Measurements from ENCODE around the gene HSPB9.

DNA sequence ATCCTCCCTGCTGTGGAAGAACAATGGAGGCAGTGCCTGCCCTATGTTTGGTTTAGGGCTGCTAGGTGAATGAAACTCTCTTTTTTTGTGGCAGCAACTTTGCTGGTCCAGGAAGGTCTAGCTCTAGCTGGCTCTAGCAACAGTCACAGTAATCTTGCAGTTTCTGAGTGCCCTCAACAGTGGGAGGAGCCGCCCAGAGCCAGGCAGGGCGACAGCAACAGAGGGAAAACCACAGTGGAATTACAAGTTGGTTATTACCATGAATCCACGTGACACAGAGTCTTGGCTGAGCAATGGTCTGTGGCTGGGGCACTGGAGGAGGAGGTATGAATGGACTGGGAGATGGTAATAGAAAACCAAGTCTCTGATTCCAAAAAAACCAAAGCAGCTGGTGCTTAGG, 10.3 kb downstream of the HSPB9 start:
- TF ChIP-seq, protein P1, sequence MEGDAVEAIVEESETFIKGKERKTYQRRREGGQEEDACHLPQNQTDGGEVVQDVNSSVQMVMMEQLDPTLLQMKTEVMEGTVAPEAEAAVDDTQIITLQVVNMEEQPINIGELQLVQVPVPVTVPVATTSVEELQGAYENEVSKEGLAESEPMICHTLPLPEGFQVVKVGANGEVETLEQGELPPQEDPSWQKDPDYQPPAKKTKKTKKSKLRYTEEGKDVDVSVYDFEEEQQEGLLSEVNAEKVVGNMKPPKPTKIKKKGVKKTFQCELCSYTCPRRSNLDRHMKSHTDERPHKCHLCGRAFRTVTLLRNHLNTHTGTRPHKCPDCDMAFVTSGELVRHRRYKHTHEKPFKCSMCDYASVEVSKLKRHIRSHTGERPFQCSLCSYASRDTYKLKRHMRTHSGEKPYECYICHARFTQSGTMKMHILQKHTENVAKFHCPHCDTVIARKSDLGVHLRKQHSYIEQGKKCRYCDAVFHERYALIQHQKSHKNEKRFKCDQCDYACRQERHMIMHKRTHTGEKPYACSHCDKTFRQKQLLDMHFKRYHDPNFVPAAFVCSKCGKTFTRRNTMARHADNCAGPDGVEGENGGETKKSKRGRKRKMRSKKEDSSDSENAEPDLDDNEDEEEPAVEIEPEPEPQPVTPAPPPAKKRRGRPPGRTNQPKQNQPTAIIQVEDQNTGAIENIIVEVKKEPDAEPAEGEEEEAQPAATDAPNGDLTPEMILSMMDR (IDR thresholded peaks at IDR 0.05) = no peak
- no peak for TF ChIP-seq EZH2 (IDR thresholded peaks at IDR 0.05)
